HG03139 (cell line): ENCODE data around the gene LRCH1.

Source experiments
- ATAC-seq: cut with Tn5 transposase; IDR thresholded peaks from one replicate; pipeline ENCODE4 v1.9.1; 2021; ENCODE audit not compliant: unreplicated experiment

LRCH1 gene

GRCh38 chr13:46561286-46561685, 8.3 kb downstream of the LRCH1 start:
- ATAC-seq, result no peak

DNA sequence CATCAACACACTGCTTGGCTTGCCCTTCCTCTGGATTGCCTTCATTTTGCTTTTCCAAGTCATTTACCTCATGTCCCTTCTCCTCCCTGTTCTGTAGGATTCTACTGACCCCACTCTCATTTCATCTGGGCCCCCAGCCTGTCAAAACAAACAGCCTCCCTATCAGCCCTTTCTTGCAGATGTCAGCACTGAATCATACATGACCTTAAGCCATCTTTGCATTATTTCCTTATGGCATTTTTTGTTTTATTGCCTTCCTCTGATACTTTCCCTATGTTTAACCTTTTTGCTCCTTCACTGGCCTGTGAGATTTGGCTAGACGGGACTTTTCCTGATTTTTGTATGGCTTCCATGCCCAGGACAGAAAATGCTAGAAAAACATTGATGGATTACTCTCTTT, 8.7 kb downstream of the LRCH1 start:
- no peak for ATAC-seq

- ATAC-seq, result no peak
Observed at GRCh38 chr13:46562152-46562551, 9.2 kb downstream of the LRCH1 start.

DNA sequence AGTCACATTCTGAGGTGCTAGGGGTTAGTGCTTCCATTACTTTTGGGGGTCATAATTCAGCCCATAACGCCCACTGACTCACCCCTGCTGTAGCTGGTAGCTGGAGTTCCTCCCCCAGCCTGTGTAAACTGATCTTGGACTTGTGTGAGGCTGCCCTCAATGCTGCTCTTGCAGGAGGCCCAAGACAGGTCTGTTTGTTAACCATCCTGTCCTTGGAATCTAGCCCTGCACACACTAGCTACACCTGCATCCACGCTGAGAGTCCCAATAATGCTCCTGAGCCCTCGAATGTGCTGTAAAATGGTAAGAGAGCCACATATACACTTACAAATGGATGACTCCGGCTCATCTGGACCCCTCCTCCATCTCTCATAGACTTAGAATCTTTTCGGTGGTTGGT, 9.6 kb downstream of the LRCH1 start:
- no peak for ATAC-seq

DNA sequence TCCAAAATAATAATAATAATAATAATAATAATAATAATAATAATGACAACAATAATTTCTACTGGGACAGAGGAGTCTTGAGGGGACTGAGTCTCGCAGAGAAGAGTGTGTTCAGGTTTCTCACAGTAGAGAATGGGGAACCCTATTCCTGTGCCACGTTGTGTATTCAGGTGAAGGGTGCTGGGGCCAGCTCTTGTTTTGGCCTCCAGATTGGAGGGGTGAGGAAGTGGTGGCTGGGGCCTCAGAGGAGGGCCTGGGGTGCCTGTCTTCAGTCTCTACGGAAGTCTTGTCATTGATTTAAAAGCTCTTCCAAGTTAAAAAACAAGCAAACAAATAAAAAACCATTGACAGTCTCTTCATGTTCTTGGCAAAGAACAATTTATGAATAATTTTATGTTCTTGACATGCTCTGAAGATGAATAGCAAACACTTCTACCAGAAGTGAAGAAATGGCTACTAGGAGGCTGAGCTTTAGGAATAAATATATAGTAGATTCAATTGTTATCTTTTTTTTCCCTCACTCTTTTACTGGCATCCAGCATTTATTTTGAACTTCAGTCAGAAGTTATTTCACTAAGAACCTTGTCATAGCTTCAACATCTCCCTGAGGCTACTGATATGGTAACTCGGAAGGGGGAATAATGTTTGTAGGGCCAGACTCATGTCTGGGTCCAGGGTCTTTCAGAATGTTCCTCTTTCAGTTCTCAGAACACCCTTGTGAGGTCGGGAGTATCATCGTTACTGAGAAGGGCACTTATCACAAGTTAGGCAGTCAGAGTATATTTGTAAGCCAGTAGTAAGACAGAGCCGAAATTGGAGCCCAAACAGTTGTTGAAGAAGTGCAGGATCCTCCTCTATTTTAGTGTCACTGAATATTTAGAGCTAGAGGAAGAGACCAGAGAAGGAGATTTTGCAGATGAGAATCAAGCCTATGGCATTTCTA, 13.1 kb downstream of the LRCH1 start:
- no peak for ATAC-seq

DNA sequence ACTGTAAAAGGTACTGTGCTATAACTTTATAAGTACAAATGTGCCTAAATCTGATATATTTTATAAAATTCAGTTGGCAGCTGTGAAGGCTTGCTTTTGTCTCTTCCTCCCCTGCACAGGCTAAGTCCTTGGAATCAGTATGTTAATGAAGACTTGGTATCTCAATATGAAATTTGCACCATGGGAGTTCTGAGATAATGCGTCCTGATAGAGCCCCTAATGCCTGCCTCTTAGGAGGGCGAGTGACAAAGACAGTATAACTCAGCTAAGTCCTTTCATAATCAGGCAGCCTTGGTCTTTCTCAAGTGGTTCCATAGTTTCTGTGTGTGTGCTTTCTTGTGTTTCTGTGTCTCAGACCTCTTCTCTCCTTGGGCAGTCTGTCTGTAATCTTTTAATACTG, 14.7 kb downstream of the LRCH1 start:
- no peak for ATAC-seq

DNA sequence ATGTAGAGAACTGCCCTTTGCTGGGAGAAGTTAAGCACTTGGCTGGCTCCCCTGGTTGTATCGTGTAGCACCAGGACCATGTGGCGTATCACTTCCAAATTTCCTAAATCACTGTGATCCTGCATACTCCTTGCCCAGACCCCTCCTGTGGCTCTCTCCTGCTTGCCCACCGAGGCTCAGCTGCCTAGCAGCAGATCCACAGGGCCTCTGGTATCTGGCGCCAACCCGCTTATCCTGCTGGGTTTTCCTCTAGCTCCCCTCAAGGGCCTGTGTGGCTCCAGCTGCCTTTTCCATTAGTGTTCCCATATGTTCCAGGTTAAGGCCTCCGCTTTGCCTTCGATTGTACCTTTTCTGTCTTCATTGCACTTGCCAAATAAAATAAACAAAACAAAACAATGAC, 16.5 kb downstream of the LRCH1 start:
- no peak for ATAC-seq

- no peak for ATAC-seq
Observed at GRCh38 chr13:46570273-46570672, 17.3 kb downstream of the LRCH1 start.

GRCh38 chr13:46571189-46571908, 18.4 kb downstream of the LRCH1 start:
- no peak for ATAC-seq

GRCh38 chr13:46571909-46572595, 19.1 kb downstream of the LRCH1 start:
- no peak for ATAC-seq

DNA sequence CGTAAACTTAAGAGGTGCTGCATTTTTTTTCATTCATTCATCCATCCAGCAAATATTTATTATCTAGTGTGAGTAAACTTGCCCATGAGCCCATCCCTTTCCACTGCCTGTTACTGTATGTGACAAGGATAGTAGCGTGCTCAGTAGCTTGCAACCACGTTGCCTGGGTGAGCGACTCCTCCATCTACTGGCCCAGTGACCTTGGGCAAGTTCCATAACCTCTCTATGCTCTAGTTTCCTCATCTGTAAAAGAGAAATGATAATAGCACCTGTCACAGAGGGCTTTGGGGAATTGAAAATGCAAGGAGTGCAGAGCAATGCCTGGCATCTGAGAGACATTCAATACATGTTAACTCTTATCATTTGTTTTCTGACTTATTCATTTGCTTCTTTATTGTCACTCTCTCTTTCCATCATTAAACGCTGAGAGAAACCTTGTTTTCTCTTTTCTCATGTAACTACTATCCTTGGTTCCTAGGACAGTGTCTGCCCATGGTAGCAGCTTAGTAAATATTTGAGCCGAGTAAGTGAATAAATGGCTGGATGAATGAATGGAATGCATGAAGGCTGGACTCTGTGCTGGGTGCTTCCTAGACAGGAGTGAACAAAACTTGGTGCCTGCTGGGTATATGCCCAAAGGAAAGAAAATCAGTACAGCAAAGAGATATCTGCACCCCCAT, 19.9 kb downstream of the LRCH1 start:
- peak; percentile 45 for ATAC-seq

DNA sequence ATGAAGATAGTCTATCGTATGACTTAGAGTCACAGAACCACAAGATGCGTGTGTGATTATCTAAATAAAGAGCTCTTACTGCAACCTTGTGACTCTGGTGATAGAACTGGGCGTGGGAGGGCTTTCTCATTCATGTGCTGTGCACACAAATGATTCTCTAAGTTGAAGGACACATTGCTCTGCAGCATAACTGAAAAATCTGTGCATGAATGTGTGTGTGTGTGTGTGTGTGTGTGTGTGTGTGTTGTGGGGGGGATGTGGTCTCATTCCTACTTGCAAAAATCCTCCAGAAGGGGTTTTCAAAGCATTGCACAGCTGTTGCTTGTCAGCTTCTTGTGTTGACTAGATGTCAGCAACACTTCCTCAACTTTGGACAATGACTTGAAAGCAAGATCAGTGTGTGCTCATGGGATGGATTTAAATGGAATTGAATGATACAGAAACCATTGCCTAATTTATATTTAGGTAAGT, 22.4 kb downstream of the LRCH1 start:
- ATAC-seq, result no peak

DNA sequence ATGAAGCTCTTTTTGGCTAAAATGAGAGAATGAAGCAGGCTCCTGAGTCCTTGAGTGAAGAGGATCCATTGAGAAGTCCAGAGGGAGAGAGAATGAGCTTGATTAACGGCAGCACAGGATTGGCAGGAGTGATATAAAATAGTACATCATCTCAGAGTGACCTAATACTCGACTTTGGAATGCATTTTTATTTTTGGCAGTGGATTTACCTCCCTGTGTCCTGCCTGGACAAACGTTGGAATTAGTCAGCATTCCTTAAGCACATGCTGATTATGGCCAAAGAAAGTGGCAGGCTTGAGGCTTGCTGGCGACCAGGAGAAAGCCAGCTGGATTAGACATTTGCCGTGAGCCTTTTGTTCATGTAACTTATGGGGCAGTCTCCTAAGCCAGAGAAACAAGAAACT, 22.9 kb downstream of the LRCH1 start:
- no peak for ATAC-seq

- ATAC-seq, result no peak
Observed at GRCh38 chr13:46576762-46577161, 23.8 kb downstream of the LRCH1 start.

- ATAC-seq, result no peak
Observed at GRCh38 chr13:46577696-46578589, 25.0 kb downstream of the LRCH1 start.

DNA sequence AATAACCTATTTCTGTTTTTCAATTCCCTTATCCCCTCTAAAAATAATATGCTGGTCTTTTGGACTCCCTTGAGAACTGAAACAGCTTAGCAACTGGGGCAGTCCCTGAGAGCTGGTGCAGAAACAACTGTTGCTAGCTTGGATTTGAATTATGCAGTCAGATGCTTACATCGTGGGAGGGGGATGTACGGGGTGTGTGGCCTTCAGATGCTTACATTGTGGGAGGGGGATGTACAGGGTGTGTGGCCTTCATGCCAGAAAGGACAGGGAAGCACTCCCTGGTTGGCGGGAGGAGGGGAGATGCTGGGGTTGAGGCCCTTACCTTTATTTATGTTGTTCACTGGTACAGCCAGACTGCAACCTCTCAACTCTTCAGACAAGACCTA, 25.6 kb downstream of the LRCH1 start:
- ATAC-seq, result peak; percentile 44

DNA sequence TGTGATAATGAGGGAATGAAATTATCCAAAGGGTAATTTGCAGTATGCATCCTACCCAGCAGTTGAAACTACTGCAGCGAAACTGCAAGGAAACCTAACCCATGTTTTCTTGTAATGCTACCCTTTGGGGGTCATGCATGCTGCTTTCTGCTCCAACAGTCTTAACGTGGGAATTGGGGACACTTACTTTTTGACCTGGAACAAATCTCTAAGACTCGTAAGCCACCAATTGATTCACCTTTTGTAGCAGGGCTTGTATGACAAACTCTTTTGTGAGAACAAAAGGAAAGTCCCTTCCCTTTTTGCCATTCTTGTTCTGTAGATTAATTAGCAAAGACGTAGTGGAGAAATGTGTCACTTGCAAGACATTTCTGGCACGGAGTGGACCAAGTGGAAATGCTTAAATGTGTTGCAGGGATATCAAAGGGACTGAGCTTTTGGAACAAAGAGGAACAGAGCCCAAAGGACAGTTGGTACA, 27.4 kb downstream of the LRCH1 start:
- ATAC-seq, result no peak

DNA sequence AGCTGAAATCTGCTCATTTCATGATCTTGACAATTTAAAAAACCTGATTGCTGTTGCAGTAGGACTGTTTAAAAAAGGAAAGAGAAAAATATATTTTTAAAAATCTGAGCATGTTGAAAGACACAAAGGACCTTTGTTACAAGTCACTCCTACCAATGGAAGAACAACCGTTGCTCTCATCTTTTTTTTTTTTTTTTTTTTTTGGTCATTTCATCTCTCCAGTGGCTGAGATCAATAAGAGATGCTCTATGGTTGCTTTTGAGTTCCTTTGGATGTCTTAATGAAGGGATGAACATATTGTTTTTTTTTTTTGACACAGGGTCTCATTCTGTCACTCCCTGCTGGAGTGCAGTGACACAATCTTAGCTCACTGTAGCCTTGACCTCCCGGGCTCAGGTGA, 29.2 kb downstream of the LRCH1 start:
- ATAC-seq, result no peak

- ATAC-seq, result no peak
Observed at GRCh38 chr13:46586751-46587514, 34.0 kb downstream of the LRCH1 start.
